ENCODE measurements around the gene SPTBN1. TPM values are rescaled to one million over a fixed set of nuclear protein-coding genes. Genes with fewer than 3 reads are reported as not detected.

SPTBN1 gene
- total RNA-seq, 1 donor from 2014 or later, result 554 TPM

- no peak for DNase-seq (ENCODE audit: low spot score)
- intact Hi-C loops (cut with DNase I), result no loop called here
These were observed 83.6 kb downstream of the SPTBN1 start for GRCh38 chr2:54539683-54540082.

- intact Hi-C loops (cut with DNase I), result no loop called here
- DNase-seq (ENCODE audit: low spot score), result no peak
These were observed 84.1 kb downstream of the SPTBN1 start for GRCh38 chr2:54540194-54540593.

- intact Hi-C loops (cut with DNase I), result no loop called here
- no peak for DNase-seq (ENCODE audit: low spot score)
These were observed 85.9 kb downstream of the SPTBN1 start for GRCh38 chr2:54541995-54542394.

- DNase-seq (ENCODE audit: low spot score), result no peak
- intact Hi-C loops (cut with DNase I), result no loop called here
These were observed 87.7 kb downstream of the SPTBN1 start for GRCh38 chr2:54543733-54544396.

- DNase-seq (ENCODE audit: low spot score), result no peak
- intact Hi-C loops (cut with DNase I), result no loop called here
These were observed 89.7 kb downstream of the SPTBN1 start for GRCh38 chr2:54545702-54546450.

GRCh38 chr2:54546518-54546917, 90.4 kb downstream of the SPTBN1 start:
- DNase-seq (ENCODE audit: low spot score), result no peak
- intact Hi-C loops (cut with DNase I), result no loop called here

- no peak for DNase-seq (ENCODE audit: low spot score)
- intact Hi-C loops (cut with DNase I), result no loop called here
These were observed 91.0 kb downstream of the SPTBN1 start for GRCh38 chr2:54546923-54547720.

- intact Hi-C loops (cut with DNase I), result no loop called here
- DNase-seq (ENCODE audit: low spot score), result no peak
These were observed 93.3 kb downstream of the SPTBN1 start for GRCh38 chr2:54549430-54549829.

GRCh38 chr2:54549917-54550518, 93.9 kb downstream of the SPTBN1 start:
- DNase-seq (ENCODE audit: low spot score), result no peak
- intact Hi-C loops (cut with DNase I), result no loop called here

GRCh38 chr2:54550547-54550946, 94.4 kb downstream of the SPTBN1 start:
- intact Hi-C loops (cut with DNase I), result no loop called here
- DNase-seq (ENCODE audit: low spot score), result no peak

GRCh38 chr2:54551123-54551756, 95.1 kb downstream of the SPTBN1 start:
- DNase-seq (ENCODE audit: low spot score), result no peak
- intact Hi-C loops (cut with DNase I), result no loop called here

GRCh38 chr2:54553075-54553474, 96.9 kb downstream of the SPTBN1 start:
- no peak for DNase-seq (ENCODE audit: low spot score)
- intact Hi-C loops (cut with DNase I), result no loop called here

GRCh38 chr2:54553775-54554174, 97.6 kb downstream of the SPTBN1 start:
- DNase-seq (ENCODE audit: low spot score), result no peak
- intact Hi-C loops (cut with DNase I), result no loop called here

- DNase-seq (ENCODE audit: low spot score), result no peak
- intact Hi-C loops (cut with DNase I), result no loop called here
These were observed 99.3 kb downstream of the SPTBN1 start for GRCh38 chr2:54555318-54555837.

- DNase-seq (ENCODE audit: low spot score), result no peak
- intact Hi-C loops (cut with DNase I), result no loop called here
These were observed 100.5 kb downstream of the SPTBN1 start for GRCh38 chr2:54556621-54557121.

- DNase-seq (ENCODE audit: low spot score), result no peak
- intact Hi-C loops (cut with DNase I), result no loop called here
These were observed 101.1 kb downstream of the SPTBN1 start for GRCh38 chr2:54557211-54557600.

- intact Hi-C loops (cut with DNase I), result loop anchor here (2.0 kb wide), 1 partner anchor 99 kb away; no protein-coding TSS in a partner anchor
These were observed 101.6 kb downstream of the SPTBN1 start for GRCh38 chr2:54557601-54558187.

GRCh38 chr2:54558188-54559005, 102.3 kb downstream of the SPTBN1 start:
- DNase-seq (ENCODE audit: low spot score), result peak; percentile 79
- intact Hi-C loops (cut with DNase I), result loop anchor here (2.0 kb wide), 1 partner anchor 100 kb away; no protein-coding TSS in a partner anchor

More at GRCh38 chr2:54557601-54558187, 101.6 kb downstream of the SPTBN1 start:
- peak; percentile 88 for DNase-seq (ENCODE audit: low spot score)
